ENCODE measurements around the gene ZNF771. TPM values are rescaled to one million over a fixed set of nuclear protein-coding genes. Genes with fewer than 3 reads are reported as not detected.
"Not testable (repeated sequence)": the region's sequence is repeated elsewhere in the genome, so short reads cannot be mapped to it uniquely, and the experiment has no call there.

ZNF771 gene
- polyA plus RNA-seq, 1 donor, result 6.1 TPM

DNA sequence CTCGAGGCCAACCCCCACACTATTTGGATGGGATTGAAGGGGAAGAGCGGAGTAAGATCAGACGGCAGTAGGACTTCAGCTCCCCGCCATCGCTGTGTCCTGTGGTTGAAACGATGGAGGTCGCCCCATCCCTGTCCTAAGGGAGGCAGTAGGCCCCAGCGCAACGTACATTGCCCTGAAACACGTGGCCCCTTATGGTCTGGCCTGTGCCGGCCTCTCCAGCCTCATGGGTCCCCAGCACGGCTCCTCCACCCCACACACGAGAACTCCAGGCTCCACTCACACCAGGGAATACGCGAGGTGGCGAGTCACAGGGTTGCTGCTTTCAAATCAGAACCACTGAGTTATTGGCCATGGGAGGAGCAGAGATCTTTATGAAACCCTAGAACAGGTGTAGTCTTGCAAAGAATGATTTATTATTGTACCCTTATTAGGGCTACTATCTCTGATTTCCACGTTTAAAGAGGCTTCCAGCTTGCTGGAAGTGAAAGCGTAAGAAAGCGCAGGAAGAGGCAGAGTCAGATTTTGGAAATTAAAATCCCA is 23.1 kb downstream of the ZNF771 start:
- no peak for DNase-seq (ENCODE audit: low read depth)

DNA sequence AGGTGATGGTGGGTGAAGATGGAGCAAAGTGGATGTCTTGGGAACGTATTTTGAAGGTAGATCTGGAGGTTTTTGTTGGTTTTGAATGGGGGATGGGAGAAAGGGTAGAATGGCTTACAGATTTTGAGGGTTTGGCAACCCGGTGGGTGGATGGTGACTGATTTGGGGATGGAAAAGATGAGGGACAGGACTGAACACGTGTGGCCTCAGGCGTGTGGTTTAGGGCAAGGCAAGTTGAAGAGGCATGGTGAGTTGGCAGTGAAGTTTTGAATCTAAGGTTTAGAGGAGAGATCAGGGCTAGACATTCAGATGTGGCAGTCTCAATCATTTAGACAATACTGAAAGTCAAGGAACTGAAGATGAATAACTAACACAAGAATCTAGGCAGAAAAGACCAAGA is 27.4 kb downstream of the ZNF771 start:
- DNase-seq (ENCODE audit: low read depth), result no peak

DNA sequence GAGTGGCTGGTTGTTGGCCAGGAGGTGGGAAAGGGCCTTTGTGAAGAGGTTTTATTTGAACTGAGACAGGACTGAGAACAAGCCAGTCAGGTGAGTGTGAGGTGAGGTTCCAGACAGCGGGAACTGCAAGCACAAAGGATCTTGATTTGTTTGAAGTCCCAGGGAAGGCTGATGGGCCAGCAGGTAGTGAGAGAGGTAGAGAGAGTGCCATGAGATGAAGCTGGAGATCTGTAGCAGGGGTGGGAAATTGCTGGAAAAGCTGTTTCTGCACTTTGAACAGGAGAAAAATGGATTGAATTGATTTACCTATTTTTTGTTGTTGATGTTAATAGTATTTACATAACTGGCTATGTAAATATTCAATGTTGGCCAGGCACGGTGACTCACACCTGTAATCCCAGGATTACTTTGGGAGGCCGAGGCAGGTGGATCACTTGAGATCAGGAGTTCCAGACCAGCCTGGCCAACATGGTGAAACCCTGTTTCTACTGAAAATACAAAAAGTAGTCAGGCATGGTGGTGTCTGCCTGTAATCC is 30.2 kb downstream of the ZNF771 start:
- DNase-seq (ENCODE audit: low read depth), result no peak

DNA sequence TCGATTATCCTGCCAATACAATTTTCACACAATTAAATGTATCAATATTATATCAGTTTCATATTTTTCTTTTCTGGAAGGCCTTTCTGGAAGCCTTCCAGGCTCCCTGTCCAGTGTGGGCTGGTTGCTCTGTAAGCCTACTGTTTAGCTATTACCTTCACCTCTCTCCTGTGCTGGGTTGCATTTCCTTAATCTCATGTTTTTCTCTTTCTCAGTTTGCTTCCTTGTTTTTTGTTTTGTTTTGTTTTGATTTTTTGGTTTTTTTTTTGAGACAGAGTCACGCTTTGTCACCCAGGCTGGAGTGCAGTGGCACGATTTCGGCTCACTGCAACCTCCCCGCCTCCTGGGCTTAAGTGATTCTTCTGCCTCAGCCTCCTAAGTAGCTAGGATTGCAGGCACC is 31.4 kb downstream of the ZNF771 start:
- no peak for DNase-seq (ENCODE audit: low read depth)

DNA sequence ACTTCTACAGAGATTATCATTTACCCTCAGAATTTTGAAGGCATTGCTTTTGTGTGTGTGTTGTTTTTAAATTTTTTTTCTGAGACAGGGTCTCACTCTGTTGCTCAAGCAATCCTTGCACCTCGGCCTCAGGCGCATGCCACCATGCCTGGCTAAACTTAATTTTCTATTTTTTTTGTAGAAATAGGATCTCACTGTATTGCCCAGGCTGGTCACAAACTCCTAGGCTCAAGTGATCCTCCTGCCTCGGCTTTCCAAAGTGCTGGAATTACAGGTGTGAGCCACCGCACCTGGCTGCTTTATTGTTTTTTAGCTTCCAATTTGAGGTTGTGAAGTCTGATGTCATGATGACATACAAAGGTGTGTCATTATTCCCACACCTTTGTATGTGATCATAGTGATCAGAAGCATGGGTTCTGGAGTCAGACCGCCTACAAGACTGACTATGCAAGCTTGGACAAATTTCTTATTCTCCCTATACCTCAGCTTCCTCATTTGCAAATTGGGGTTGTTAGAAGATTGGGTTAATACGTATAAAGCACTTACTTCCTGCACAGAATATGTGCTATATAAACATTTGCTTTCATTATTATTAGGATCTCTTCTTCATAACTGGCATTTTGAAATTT is 32.4 kb downstream of the ZNF771 start:
- no peak for DNase-seq (ENCODE audit: low read depth)

DNA sequence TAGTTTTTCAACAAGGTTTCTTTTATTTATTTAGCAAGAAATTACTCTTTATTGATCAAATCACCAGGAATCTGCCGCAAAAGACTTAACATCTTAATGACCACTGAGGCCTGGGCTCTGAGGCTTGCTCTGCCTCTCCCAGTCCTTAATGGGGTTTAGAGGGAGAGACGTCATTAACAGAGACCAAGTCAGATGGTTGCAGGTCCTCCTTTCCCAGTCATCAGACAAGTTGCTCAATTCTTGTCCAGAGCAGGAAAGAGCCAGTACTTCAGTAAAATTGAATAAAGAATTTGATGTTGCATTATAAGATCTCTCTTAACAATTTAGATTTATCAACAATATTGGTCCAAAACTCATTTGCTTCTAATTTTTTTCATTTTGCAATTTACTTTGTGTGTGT is 36.2 kb downstream of the ZNF771 start:
- no peak for DNase-seq (ENCODE audit: low read depth)

DNA sequence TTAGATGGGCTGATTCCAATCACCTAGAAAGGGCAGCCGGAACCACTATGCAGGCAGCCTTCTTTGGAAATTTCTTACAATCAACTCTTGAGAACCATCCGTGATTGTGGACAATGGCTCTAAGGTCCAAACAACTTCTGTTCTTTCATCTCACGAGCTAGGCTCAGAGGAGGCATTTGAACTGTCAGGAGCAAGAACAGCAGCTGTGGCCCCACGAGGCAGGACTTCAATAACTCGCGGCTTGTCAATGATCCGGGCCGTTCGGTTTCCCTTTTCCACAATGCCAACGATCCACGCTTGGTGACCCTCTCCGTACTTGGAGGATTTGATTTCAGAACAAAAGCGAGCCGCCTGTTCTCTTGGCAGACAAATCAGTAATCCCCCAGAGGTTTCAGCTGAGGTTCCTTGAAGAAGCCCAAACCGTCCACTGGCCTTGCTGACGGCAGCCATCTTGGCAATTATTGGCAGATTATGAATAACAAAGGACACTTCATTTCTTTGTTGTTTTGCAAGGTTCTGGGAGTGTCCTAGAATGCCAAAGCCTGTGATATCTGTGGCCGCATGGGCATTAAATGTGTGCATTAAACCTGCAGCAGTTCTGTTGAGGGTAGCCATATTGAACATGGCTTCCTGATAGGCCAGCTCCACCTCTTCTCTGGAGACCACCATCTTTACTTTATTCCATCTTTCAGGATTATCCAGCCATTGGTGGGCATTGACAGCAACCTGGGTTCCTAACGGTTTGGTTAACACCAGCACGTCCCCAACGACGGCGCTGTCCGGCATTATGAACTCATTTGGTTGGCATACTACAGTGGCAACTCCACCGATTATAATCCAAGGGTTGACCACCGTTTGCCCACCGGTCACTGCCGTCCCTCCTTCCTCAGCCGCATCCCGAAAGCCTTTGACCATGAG is 37.1 kb downstream of the ZNF771 start:
- no peak for DNase-seq (ENCODE audit: low read depth)

DNA sequence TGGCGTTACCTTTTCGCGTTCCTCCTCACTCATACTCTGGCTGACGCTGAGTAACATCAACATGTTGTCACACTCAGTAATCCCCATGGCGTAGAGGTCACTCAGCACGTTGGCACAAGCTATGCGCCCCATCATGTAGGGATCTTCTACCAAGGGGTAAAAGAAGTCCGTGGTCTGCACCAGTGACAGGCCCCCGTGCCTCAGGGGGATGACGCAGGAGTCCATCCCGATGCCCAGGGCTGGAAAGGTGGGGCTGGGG is 37.7 kb downstream of the ZNF771 start:
- DNase-seq (ENCODE audit: low read depth), result no peak

DNA sequence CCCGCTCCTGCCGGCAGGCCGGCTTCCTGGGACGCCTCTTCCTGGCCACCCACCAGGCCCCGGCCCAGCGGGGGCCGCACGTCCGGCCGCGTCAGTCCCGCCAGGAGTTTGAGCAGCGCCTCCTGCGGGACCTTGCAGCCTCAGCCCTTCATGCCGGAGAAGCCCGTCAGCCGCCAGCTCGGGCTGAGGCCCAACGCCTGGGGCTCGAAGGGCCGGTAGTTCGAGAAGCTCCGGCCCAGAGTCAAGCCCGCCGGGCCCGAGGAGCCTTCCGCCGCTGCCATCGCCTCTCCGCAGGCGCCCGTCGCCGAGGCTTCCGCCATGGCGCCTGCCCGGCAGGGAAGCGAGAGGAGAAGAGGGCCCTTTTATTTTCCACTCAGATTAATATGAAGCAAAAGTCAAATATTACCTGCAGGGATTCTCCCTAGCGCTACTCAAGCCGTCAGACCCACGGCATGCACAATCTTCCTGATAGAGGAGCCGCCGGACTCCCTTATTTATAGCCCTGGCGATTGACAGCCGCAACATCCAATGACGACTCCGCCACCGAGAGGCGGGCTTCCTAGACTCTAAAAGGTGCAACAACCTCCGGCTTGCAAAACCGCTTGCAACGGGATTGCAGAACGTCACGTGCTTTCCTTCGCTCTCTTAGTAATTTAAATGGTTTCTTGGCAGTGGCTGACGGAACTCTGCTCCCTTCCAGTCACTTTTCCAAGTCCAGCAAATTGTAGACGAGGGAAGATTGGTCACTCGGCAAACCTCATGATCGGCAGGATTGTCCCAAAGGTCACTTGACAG is 38.2 kb downstream of the ZNF771 start, which contains the start of gene SEPHS2:
Gene SEPHS2, minus strand, starts transcription at position 467 of the 795 bp plus-strand sequence. Its CDS starts 147 bp downstream, at position 320.
- DNase-seq (ENCODE audit: low read depth), result peak; percentile 90

DNA sequence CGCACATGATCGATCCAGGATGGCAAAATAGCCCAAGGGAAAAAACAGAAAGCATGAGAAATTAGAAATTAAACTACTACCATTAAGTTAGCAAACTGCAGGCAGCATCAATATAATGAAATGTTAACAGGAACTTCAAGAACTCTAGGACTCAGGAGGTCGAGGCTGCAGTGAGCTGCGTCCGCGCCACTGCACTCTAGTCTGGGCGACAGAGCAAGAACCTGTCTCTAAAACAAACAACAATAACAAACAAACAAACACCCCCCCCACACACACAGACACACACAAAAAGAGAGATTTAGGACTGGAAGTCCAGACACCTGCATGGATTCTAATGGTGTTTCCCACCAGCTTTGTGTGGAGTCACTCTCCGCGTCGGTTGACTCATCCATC is 38.8 kb downstream of the ZNF771 start:
- DNase-seq (ENCODE audit: low read depth), result no peak

DNA sequence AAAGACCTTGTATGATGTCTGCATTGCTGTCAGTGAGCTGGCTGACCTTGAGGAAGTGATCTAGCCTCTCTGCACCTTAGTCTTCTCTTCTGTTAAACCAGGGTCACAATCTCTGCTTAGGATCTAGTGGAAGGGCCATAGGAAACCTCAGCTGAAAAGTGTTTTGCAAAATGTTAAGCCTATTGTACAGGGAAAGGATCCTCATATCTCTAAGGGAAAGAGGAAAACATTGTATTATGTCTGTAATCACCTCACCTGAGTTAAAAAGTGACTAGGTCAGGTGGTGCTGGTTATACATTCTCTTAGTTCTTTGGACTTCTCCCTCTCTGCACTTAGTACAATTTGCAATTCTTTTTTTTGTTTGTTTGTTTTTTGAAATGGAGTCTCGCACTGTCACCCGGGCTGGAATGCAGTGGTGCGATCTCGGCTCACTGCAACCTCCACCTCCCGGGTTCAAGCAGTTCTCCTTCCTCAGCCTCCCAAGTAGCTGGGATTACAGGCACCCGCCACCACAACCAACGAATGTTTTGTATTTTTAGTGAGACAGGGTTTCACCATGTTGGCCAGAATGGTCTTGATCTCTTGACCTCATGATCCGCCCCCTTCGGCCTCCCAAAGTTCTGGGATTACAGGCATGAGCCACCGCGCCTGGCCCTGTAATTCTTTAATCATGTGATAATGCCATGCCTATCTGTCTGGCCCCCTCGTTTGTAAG is 40.3 kb downstream of the ZNF771 start:
- no peak for DNase-seq (ENCODE audit: low read depth)

DNA sequence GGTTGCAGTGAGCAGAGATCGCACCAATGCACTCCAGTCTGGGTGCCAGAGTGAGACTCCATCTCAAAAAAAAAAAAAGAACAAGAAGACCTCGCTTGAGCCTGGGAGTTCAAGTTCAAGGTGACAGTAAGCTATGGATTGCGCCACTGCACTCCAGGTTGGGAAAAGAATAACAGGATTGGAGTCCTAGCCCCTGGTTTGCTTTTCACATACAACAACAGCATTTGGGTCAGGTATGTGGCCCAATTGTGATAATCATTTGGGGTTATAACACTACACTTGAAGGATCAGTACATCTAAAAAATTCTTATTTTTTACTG is 41.7 kb downstream of the ZNF771 start:
- no peak for DNase-seq (ENCODE audit: low read depth)

DNA sequence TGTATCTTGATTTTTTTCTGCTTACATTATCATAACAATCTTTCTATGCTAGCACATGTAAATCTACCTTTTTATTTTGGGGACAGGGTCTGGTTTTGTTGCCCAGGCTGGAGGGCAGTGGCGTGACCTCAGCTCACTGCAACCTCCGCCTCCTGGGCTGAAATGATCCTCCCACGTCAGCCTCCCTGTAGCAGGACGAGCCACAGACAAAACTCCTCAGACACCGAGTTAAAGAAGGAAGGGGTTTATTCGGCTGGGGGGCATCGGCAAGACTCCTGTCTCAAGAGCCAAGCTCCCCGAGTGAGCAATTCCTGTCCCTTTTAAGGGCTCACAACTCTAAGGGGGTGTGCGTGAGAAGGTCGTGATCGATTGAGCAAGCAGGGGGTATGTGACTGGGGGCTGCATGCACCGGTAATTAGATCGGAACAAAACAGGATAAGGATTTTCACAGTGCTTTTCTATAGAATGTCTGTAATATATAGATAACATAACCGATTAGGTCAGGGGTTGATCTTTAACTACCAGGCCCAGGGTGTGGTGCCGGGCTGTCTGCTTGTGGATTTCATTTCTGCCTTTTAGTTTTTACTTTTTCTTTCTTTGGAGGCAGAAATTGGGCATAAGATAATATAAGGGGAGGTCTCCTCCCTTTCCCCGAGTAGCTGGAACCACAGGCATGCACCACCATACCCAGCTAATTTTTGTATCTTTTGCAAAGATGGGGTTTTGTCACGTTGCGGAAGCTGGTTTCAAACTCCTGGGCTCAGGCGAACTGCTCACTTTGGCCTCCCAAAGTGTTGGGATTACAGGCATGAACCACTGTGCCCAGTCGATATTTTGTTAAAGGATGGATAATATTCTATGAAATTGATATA is 45.5 kb downstream of the ZNF771 start:
- not testable (repeated sequence) for DNase-seq (ENCODE audit: low read depth)

DNA sequence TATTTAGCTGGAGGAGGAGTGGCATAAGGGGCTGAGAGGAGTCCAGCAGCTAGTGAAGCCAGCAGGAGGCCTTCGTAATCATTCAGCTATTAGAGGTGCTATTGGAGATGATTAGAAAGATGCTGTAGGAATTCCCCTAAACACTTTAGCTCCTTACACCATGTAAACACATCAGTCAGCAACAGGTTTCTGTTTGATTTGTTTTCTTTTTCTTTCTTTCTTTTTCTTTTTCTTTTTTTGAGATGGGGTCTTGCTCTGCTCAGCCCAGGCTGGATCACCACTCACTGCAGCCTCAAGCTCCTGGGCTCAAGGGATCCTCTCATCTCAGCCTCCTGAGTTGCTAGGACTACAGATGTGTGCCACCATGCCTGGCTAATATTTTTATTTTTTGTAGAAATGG is 48.9 kb downstream of the ZNF771 start:
- no peak for DNase-seq (ENCODE audit: low read depth)

DNA sequence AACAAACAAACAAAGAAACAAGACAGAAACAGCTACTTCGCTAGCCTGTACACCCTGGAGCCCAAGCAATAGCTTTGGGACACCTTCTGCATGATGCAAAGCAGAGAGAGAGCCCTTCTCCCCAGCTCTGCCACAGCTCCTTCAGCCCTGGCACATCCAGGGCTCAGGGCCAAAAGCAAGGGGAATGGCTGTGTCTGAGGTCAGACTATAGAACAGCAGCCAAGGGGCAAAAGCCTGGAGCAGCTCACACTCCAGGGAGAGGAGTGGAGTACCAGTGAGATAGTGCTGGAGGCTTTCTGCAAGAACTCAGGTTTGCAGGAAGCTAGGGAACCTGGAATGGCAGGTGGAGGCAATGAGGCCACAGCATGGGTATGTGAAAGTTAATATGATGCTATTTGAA is 49.9 kb downstream of the ZNF771 start:
- no peak for DNase-seq (ENCODE audit: low read depth)

DNA sequence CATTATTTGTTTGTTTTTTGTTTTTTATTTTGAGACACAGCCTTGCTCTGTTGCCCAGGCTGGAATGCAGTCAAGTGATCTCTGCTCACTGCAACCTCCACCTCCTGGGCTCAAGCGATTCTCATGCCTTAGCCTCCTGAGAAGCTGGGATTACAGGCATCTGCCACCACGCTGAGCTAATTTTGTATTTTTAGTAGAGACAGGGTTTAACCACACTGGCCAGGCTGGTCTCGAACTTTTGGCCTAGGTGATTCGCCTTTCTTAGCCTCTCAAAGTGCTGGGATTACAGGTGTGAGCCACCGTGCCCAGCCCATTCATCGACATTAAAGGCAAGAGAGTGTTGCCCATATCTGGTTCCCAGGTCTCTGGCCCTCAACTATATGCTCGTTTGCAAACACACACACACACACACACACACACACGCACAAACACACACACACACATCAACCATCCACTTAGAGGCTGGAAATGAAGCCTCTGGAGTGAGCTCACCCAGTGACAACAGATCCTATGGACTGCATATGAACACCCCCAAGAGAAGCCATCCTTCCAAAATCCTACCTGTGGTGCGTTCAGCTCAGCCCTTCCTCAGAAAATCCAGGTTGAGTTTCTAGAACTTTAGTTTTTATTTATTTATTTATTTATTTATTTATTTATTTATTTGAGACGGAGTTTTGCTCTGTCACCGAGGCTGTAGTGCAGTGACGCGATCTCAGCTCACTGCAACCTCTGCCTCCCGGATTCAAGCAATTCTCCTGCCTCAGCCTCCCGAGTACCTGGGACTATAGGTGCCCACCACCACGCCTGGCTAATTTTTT is 50.5 kb downstream of the ZNF771 start:
- no peak for DNase-seq (ENCODE audit: low read depth)

DNA sequence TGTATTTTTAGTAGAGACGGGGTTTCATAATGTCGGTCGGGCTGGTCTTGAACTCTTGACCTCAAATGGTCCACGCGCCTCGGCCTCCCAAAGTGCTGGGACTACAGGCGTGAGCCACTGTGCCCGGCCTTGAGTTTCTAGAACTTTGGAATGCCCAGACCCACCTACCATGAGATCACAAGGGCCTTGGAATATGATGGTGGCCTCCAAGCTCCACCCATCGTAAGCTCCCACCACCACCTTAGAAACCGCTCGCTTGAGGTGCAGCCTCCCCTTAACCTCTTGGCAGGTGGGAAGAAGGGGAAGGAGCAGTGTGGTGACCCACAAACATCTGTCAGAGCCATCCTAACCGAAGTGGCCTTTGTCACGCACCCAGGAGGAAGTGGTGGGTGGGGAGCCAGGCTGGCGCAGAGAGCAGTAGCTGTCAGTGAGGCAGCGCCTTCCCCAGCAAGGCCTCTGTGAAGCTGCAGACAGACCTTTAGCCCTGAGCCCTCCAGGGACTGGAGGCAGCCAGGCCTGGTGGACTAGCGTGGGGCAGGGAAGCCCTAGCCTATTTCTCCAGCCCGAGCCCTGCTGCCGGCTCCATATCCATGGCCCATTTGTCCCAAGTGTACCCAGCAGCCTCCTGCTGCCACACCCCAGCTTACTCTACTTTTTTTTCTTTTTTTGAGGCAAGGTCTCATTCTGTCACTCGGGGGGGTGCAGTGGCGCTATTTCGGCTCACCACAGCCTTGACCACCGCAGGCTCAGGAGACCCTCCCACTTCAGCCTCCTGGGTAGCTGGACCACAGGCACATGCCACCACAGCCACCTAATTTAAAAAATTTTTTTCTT is 51.4 kb downstream of the ZNF771 start:
- no peak for DNase-seq (ENCODE audit: low read depth)

DNA sequence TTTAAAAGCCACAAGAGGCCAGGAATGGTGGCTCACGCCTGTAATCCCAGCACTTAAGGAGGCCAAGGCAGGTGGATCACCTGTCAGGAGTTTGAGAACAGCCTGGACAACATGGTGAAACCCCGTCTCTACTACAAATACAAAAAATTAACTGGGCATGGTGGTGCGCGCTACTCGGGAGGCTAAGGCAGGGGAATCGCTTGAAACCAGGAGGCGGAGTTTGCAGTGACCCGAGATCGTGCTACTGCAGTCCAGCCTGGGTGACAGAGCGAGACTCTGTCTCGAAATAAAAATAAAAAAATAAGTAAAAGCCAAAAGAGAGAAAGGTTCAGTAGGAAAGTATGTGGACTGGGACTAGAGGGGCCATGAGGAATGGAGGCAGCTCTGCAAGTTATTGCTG is 52.0 kb downstream of the ZNF771 start:
- DNase-seq (ENCODE audit: low read depth), result no peak

DNA sequence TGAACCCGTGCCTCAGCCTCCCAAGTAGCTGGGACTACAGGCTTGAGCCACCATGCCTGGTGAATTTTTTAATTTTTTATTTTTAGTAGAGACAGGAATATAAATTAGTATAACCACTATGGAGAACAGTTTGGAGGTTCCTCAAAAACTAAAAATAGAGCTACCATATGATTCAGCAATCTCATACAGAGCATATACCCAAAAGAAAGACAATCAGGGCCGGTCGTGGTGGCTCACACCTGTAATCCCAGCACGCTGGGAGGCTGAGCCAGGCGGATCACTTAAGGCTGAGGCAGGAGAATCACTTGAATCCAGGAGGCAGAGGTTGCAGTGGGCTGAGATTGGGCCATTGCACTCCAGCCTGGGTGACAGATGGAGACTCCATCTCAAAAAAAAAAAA is 54.0 kb downstream of the ZNF771 start:
- not testable (repeated sequence) for DNase-seq (ENCODE audit: low read depth)
